IMR-90 (cell line): Measurements from ENCODE around the gene NRSN1. TPM values are rescaled to one million over a fixed set of nuclear protein-coding genes. Genes with fewer than 3 reads are reported as not detected.

ENCODE experiments used
- ATAC-seq: fragments of 200-7000 bp; cut with Tn5 transposase; 2 replicates; pipeline ENCODE4 v1.9.1; 2020; ENCODE audit warnings: low read depth, mild to moderate bottlenecking, moderate library complexity
- BruUV-seq: library from RNA; stranded (reverse); fragments of 400-500 nt; replicated peaks from 2 replicates; lab custom pipeline; 2021; lab: Mats Ljungman, UMichigan
- CTCF ChIA-PET: fragments of 300-600 bp; formaldehyde crosslinking; extraction: SDS; loops from one replicate; lab custom pipeline; 2021; ENCODE audit warnings: antibody characterized with exemption; lab: Yijun Ruan, JAX
- POLR2A ChIA-PET: fragments of 300-600 bp; sonication (Branson Sonifier 250); formaldehyde crosslinking; loops from one replicate; lab custom pipeline; 2022; ENCODE audit warnings: antibody characterized with exemption; ENCODE audit not compliant: unreplicated experiment; lab: Charles Lee
- DNase-seq: peaks from one replicate; pipeline ENCODE4 v3.0.0; 2013
- H2AFZ ChIP-seq: replicated peaks from 2 replicates; pipeline ENCODE3; 2013; ENCODE audit warnings: low read length, mild to moderate bottlenecking; ENCODE audit not compliant: poor library complexity
- H2AK5ac ChIP-seq: 2 replicates; pipeline ENCODE4 v1.6.1; 2013; ENCODE audit warnings: low read depth, low read length, inconsistent platforms
- H2AK9ac ChIP-seq: replicated peaks from 2 replicates; pipeline ENCODE3; 2013; ENCODE audit warnings: mild to moderate bottlenecking, low read depth, low read length, moderate library complexity; ENCODE audit not compliant: poor library complexity
- H2BK120ac ChIP-seq: 2 replicates; pipeline ENCODE4 v1.6.1; 2013; ENCODE audit warnings: low read depth, low read length, inconsistent platforms
- H2BK15ac ChIP-seq: 3 replicates; pipeline ENCODE4 v1.6.1; 2013; ENCODE audit warnings: low read depth, low read length, inconsistent platforms
- H2BK20ac ChIP-seq: 2 replicates; pipeline ENCODE4 v1.6.1; 2013; ENCODE audit warnings: low read depth, mild to moderate bottlenecking, inconsistent platforms, low read length, moderate library complexity
- H2BK5ac ChIP-seq: 2 replicates; pipeline ENCODE4 v1.6.1; 2013; ENCODE audit warnings: mild to moderate bottlenecking, low read depth, low read length, inconsistent platforms; ENCODE audit not compliant: poor library complexity, severe bottlenecking
- H3K14ac ChIP-seq: replicated peaks from 2 replicates; pipeline ENCODE4 v1.6.1; 2013; ENCODE audit warnings: low read depth, low read length, inconsistent platforms
- H3K18ac ChIP-seq: 2 replicates; pipeline ENCODE4 v1.6.1; 2013; ENCODE audit warnings: low read depth, low read length, control low read depth
- H3K23ac ChIP-seq: 2 replicates; pipeline ENCODE4 v1.6.1; 2013; ENCODE audit warnings: low read depth, low read length, inconsistent platforms
- H3K27ac ChIP-seq: 2 replicates; pipeline ENCODE4 v1.5.1; 2013; ENCODE audit warnings: mild to moderate bottlenecking, control low read depth, low read length; ENCODE audit not compliant: insufficient read depth
- H3K27me3 ChIP-seq: 2 replicates; pipeline ENCODE4 v1.6.1; 2013; ENCODE audit warnings: low read length; ENCODE audit not compliant: control insufficient read depth, insufficient read depth
- H3K36me3 ChIP-seq: 2 replicates; pipeline ENCODE4 v1.6.1; 2013; ENCODE audit warnings: low read length, mixed read lengths; ENCODE audit not compliant: control insufficient read depth, insufficient read depth
- H3K4ac ChIP-seq: 2 replicates; pipeline ENCODE4 v1.6.1; 2013; ENCODE audit warnings: low read depth, low read length, inconsistent platforms
- H3K4me1 ChIP-seq: 2 replicates; pipeline ENCODE4 v1.6.1; 2013; ENCODE audit warnings: low read length, mixed read lengths; ENCODE audit not compliant: control insufficient read depth, insufficient read depth
- H3K4me2 ChIP-seq: 2 replicates; pipeline ENCODE4 v1.6.1; 2013; ENCODE audit warnings: low read depth, mild to moderate bottlenecking, control low read depth, low read length, moderate library complexity
- H3K4me3 ChIP-seq: 2 replicates; pipeline ENCODE4 v1.5.1; 2013; ENCODE audit warnings: low read depth, mild to moderate bottlenecking, control low read depth, low read length, moderate library complexity; ENCODE audit not compliant: insufficient read depth
- H3K56ac ChIP-seq: 2 replicates; pipeline ENCODE4 v1.6.1; 2013; ENCODE audit warnings: low read length, inconsistent platforms; ENCODE audit not compliant: insufficient read depth; ENCODE audit errors: extremely low read depth
- H3K79me1 ChIP-seq, 2 experiments: 2 replicates each; pipeline ENCODE4 v1.6.1; 2013; ENCODE audit warnings: low read length in 2 of 2, inconsistent platforms in 1 of 2, low read depth in 1 of 2
- H3K9ac ChIP-seq: 2 replicates; pipeline ENCODE4 v1.6.1; 2013; ENCODE audit warnings: low read depth, low read length, control low read depth
- H3K9me1 ChIP-seq: 2 replicates; pipeline ENCODE4 v1.6.1; 2013; ENCODE audit warnings: low read length, inconsistent platforms; ENCODE audit not compliant: insufficient read depth
- H3K9me3 ChIP-seq: 2 replicates; pipeline ENCODE4 v1.6.1; 2013; ENCODE audit warnings: low read length; ENCODE audit not compliant: control insufficient read depth, insufficient read depth
- H4K20me1 ChIP-seq: 2 replicates; pipeline ENCODE4 v1.6.1; 2013; ENCODE audit warnings: low read length, inconsistent platforms; ENCODE audit not compliant: insufficient read depth
- H4K5ac ChIP-seq: 2 replicates; pipeline ENCODE4 v1.6.1; 2013; ENCODE audit warnings: mild to moderate bottlenecking, low read depth, low read length, control low read depth
- H4K8ac ChIP-seq, 2 experiments: 2 replicates each; pipeline ENCODE4 v1.6.1; 2013; ENCODE audit warnings: low read depth in 2 of 2, low read length in 2 of 2, control low read depth in 1 of 2, inconsistent platforms in 1 of 2
- H4K91ac ChIP-seq: 2 replicates; pipeline ENCODE4 v1.6.1; 2013; ENCODE audit warnings: low read depth, low read length, inconsistent platforms; ENCODE audit not compliant: insufficient read depth
- CHD1 ChIP-seq: IDR thresholded peaks from 2 replicates; pipeline ENCODE4 v1.6.1; 2012; ENCODE audit warnings: low read depth, low read length, improper control_type of control experiment
- FOS ChIP-seq: fragments of 150-350 bp; IDR thresholded peaks from 2 replicates; pipeline ENCODE4 v1.6.1; 2016; ENCODE audit warnings: low read depth, low read length
- MAFK ChIP-seq: IDR thresholded peaks from 2 replicates; pipeline ENCODE4 v1.6.1; 2012; ENCODE audit warnings: low read depth, low read length, improper control_type of control experiment
- POLR2A ChIP-seq: IDR thresholded peaks from 2 replicates; pipeline ENCODE4 v1.6.1; 2012; ENCODE audit warnings: mild to moderate bottlenecking, low read depth, low read length
- RCOR1 ChIP-seq: IDR thresholded peaks from 2 replicates; pipeline ENCODE4 v1.6.1; 2012; ENCODE audit warnings: mild to moderate bottlenecking, low read length, improper control_type of control experiment; ENCODE audit not compliant: insufficient replicate concordance
- RFX5 ChIP-seq: IDR thresholded peaks from 2 replicates; pipeline ENCODE4 v1.8.0; 2012; ENCODE audit warnings: low read depth, mild to moderate bottlenecking, low read length, moderate library complexity
- WGBS, 2 experiments: methylation state at CpG; one replicate each; pipeline versions ENCODE4 v1.1.5 to v1.1.7; 2013; ENCODE audit warnings: missing lambda C conversion rate in 2 of 2; ENCODE audit not compliant: insufficient read length in 1 of 2; ENCODE audit errors: extremely low coverage in 2 of 2; 5-methylcytosine and 5-hydroxymethylcytosine counted together
- dilution Hi-C: fragments of 300-500 bp; cut with HindIII; formaldehyde crosslinking; loops from one replicate; pipeline ENCODE4 v1.14.3; 2018; ENCODE audit warnings: low sequenced_read_pairs; ENCODE audit not compliant: unreplicated experiment
- in situ Hi-C: fragments of 300-500 bp; cut with MboI; formaldehyde crosslinking; loops from 3 replicates; pipeline ENCODE4 v1.14.3; 2019; ENCODE audit warnings: low sequenced_read_pairs, inconsistent platforms, mixed read lengths
- intact Hi-C: fragments of 100-400 bp; cut with micrococcal nuclease; formaldehyde crosslinking; loops from 2 replicates; pipeline ENCODE4 v1.10.0; 2022
- polyA plus RNA-seq, 3 experiments: library from polyadenylated mRNA; depleted of rRNA; stranded (reverse); fragments of >200 nt; gene quantifications; 2 replicates each; pipeline ENCODE4 v1.2.3, GENCODE V29; 2012; ENCODE audit warnings: low replicate concordance in 1 of 3
- total RNA-seq: library from RNA; depleted of rRNA; stranded (reverse); fragments of >200 nt; gene quantifications from 2 replicates; pipeline ENCODE4 v1.2.3, GENCODE V29; 2012
- TF ChIP-seq, protein P1 (sequence below): fragments of 150-350 bp; IDR thresholded peaks from 2 replicates; pipeline ENCODE4 v1.6.1; 2017; ENCODE audit warnings: mild to moderate bottlenecking, antibody characterized with exemption, low read length, low read depth

NRSN1 gene
- total and polyA plus RNA-seq, 2 of the 4 experiments (the other 2 are of a cell fraction), result not detected

DNA sequence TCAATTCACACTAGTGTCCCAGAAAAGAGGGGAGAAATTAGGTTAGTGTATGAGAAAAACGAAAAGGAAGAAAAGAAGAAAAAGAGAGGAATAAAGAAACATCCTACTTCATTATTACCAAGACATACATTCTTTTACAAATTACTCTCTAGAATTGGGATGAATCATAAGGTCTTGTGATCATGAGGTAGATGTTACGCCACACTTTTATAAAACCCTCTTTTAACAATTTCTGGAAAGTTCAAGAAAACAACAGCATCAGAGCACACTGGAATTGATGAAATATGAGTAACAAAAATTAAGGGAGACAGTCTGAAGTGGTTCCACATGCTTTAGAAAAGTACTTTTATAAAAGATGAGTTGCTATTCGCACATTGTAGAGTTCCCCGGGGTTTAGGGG is 32.6 kb upstream of the NRSN1 start:
- no CpG with 5 or more reads among the region's 4 CpGs for WGBS, 2 experiments
- Histone ChIP-seq H3K9ac (no peak overlapping the region), H3K4me2 (no peak overlapping the region), H3K27ac (no peak overlapping the region), H3K4ac (no peak overlapping the region), H2AK5ac (no peak overlapping the region), H2BK15ac (no peak overlapping the region), H3K56ac (no peak overlapping the region), H3K9me1 (no peaks in the 10 kb centered on the region), H3K18ac (no peak overlapping the region), H3K79me1 (no peaks in the 10 kb centered on the region), H3K4me3 (no peak overlapping the region), H2BK20ac (no peak overlapping the region), H2AK9ac (no peak overlapping the region), H4K20me1 (no peaks in the 10 kb centered on the region), H2BK120ac (no peak overlapping the region), H3K4me1 (no peaks in the 10 kb centered on the region), H2BK5ac (no peak overlapping the region), H3K14ac (no peak overlapping the region), H3K27me3 (no peaks in the 10 kb centered on the region), H4K91ac (no peak overlapping the region), H3K23ac (no peak overlapping the region), H4K5ac (no peak overlapping the region), H3K9me3 (peaks cover 4% of the 10 kb centered on the region), H4K8ac (no peak overlapping the region), H3K36me3 (no peaks in the 10 kb centered on the region), H2AFZ (no peak overlapping the region)
- dilution Hi-C loops (no loop called here), intact Hi-C loops (no loop called here), in situ Hi-C loops (no loop called here)
- CTCF ChIA-PET, result no interaction called here
- ATAC-seq (no peak), DNase-seq (no peak)
- POLR2A ChIA-PET, result no interaction called here
- TF ChIP-seq FOS (no peak), RCOR1 (no peak), RFX5 (no peak), POLR2A (no peak), MAFK (no peak), CHD1 (no peak)
- TF ChIP-seq, protein P1, sequence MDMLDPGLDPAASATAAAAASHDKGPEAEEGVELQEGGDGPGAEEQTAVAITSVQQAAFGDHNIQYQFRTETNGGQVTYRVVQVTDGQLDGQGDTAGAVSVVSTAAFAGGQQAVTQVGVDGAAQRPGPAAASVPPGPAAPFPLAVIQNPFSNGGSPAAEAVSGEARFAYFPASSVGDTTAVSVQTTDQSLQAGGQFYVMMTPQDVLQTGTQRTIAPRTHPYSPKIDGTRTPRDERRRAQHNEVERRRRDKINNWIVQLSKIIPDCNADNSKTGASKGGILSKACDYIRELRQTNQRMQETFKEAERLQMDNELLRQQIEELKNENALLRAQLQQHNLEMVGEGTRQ, result no peak
- BruUV-seq, result no TSS peak
